Measurements from ENCODE around the gene CIP2A.

CIP2A gene

GRCh38 chr3:108509871-108510270 lies 79.4 kb downstream of the CIP2A start:
- DNase-seq (ENCODE audit: low spot score), result no peak

- DNase-seq (ENCODE audit: low spot score), result no peak
Observed at GRCh38 chr3:108509263-108509662, 80.0 kb downstream of the CIP2A start.

- DNase-seq (ENCODE audit: low spot score), result no peak
Observed at GRCh38 chr3:108507902-108508301, 81.3 kb downstream of the CIP2A start.

GRCh38 chr3:108505811-108506210 lies 83.4 kb downstream of the CIP2A start:
- DNase-seq (ENCODE audit: low spot score), result no peak

GRCh38 chr3:108503722-108504121 lies 85.5 kb downstream of the CIP2A start:
- DNase-seq (ENCODE audit: low spot score), result no peak

- DNase-seq (ENCODE audit: low spot score), result no peak
Observed at GRCh38 chr3:108501535-108501934, 87.7 kb downstream of the CIP2A start.

GRCh38 chr3:108500728-108501127 lies 88.5 kb downstream of the CIP2A start:
- no peak for DNase-seq (ENCODE audit: low spot score)
